Measurements from ENCODE around the gene SLC47A2.

Gene SLC47A2

GRCh38 chr17:19664136-19664820, 52.1 kb downstream of the SLC47A2 start:
- DNase-seq, result no peak

GRCh38 chr17:19663097-19663496, 53.3 kb downstream of the SLC47A2 start:
- no peak for DNase-seq

GRCh38 chr17:19661121-19661520, 55.3 kb downstream of the SLC47A2 start:
- DNase-seq, result no peak

- no peak for DNase-seq
Observed at GRCh38 chr17:19660219-19660870, 56.0 kb downstream of the SLC47A2 start.

- no peak for DNase-seq
Observed at GRCh38 chr17:19659366-19660177, 56.8 kb downstream of the SLC47A2 start.

GRCh38 chr17:19656851-19657581, 59.4 kb downstream of the SLC47A2 start:
- no peak for DNase-seq

GRCh38 chr17:19656336-19656735, 60.0 kb downstream of the SLC47A2 start:
- DNase-seq, result no peak

GRCh38 chr17:19654896-19655295, 61.5 kb downstream of the SLC47A2 start:
- DNase-seq, result no peak

- no peak for DNase-seq
Observed at GRCh38 chr17:19654342-19654886, 62.0 kb downstream of the SLC47A2 start.

GRCh38 chr17:19652595-19652994, 63.8 kb downstream of the SLC47A2 start:
- no peak for DNase-seq

- DNase-seq, result no peak
Observed at GRCh38 chr17:19651451-19652238, 64.7 kb downstream of the SLC47A2 start.

- DNase-seq, result no peak
Observed at GRCh38 chr17:19650826-19651225, 65.6 kb downstream of the SLC47A2 start.

GRCh38 chr17:19649274-19649541, 67.2 kb downstream of the SLC47A2 start:
- DNase-seq, result no peak

GRCh38 chr17:19648475-19649273, 67.7 kb downstream of the SLC47A2 start, which contains the start of gene ALDH3A2:
Gene ALDH3A2 (plus strand): TSS chr17:19648751. CDS start chr17:19648972, 221 bp downstream.
- DNase-seq, result peak; percentile 97

- DNase-seq, result peak; percentile 32
Observed at GRCh38 chr17:19647697-19648474, 68.5 kb downstream of the SLC47A2 start.

GRCh38 chr17:19646788-19647696, 69.3 kb downstream of the SLC47A2 start:
- DNase-seq, result peak; percentile 22

GRCh38 chr17:19645734-19646201, 70.6 kb downstream of the SLC47A2 start:
- DNase-seq, result peak; percentile 76

GRCh38 chr17:19644493-19645210, 71.7 kb downstream of the SLC47A2 start:
- no peak for DNase-seq

All from activated CD4-positive, alpha-beta T cell treated with anti-CD3 and anti-CD28 coated beads, Interleukin-10, Interleukin-2, amounts not matched to agents 100 ng/mL and 50 ng/mL, durations not matched to agents 16 hours and 8 hours (primary cell).